AG04450 (cell line): ENCODE measurements around the gene RBM17. TPM values are rescaled to one million over a fixed set of nuclear protein-coding genes. Genes with fewer than 3 reads are reported as not detected.

Experiments used
- CTCF ChIA-PET: fragments of 300-600, 350-600 bp; formaldehyde crosslinking; extraction: SDS; loops from one replicate; lab custom pipeline; 2022; ENCODE audit warnings: antibody characterized with exemption, inconsistent platforms; lab: Charles Lee
- POLR2A ChIA-PET: fragments of 350-600 bp; formaldehyde crosslinking; extraction: SDS; loops from one replicate; lab custom pipeline; 2021; ENCODE audit warnings: antibody characterized with exemption, inconsistent platforms; lab: Yijun Ruan, JAX
- DNase-seq: peaks from one replicate; pipeline ENCODE4 v3.0.0-alpha.2; 2011; ENCODE audit warnings: low read depth, low spot score
- H3K27ac ChIP-seq: one replicate; pipeline ENCODE4 v1.5.1; 2012; ENCODE audit warnings: low read depth, low read length, control low read depth
- H3K27me3 ChIP-seq: one replicate; pipeline ENCODE4 v1.6.0; 2012; ENCODE audit warnings: low read length; ENCODE audit not compliant: control insufficient read depth, insufficient read depth
- H3K4me3 ChIP-seq: 2 replicates; pipeline ENCODE4 v1.5.1; 2011; ENCODE audit warnings: mild to moderate bottlenecking, low read depth, low read length, control low read depth
- H3K9me3 ChIP-seq: 2 replicates; pipeline ENCODE4 v1.5.1; 2012; ENCODE audit warnings: low read length; ENCODE audit not compliant: control insufficient read depth, insufficient read depth
- polyA plus RNA-seq: library from polyadenylated mRNA; depleted of rRNA; stranded (reverse); fragments of >200 nt; gene quantifications from 2 replicates; pipeline ENCODE4 v1.2.3, GENCODE V29; 2011
- TF ChIP-seq, protein P1 (sequence below): IDR thresholded peaks from 2 replicates; pipeline ENCODE4 v1.5.1; 2011; ENCODE audit warnings: low read depth, low read length, control low read depth, inconsistent platforms

The RBM17 gene
- polyA plus RNA-seq, 1 experiment, result 38.9 TPM

- no peak for DNase-seq
- TF ChIP-seq, protein P1, sequence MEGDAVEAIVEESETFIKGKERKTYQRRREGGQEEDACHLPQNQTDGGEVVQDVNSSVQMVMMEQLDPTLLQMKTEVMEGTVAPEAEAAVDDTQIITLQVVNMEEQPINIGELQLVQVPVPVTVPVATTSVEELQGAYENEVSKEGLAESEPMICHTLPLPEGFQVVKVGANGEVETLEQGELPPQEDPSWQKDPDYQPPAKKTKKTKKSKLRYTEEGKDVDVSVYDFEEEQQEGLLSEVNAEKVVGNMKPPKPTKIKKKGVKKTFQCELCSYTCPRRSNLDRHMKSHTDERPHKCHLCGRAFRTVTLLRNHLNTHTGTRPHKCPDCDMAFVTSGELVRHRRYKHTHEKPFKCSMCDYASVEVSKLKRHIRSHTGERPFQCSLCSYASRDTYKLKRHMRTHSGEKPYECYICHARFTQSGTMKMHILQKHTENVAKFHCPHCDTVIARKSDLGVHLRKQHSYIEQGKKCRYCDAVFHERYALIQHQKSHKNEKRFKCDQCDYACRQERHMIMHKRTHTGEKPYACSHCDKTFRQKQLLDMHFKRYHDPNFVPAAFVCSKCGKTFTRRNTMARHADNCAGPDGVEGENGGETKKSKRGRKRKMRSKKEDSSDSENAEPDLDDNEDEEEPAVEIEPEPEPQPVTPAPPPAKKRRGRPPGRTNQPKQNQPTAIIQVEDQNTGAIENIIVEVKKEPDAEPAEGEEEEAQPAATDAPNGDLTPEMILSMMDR, result no peak
- CTCF ChIA-PET, result interaction anchor here (0.9 to 1.1 kb wide), 4 partner anchors 29 to 291 kb away, joined by 3 to 5 read pairs (median 3); partner anchors contain the start of gene PFKFB3
- H3K4me3 ChIP-seq, result no peak overlapping the region
- POLR2A ChIA-PET, result no interaction called here
- H3K9me3 ChIP-seq, result no peaks in the 10 kb centered on the region
- H3K27me3 ChIP-seq, result no peaks in the 10 kb centered on the region
- no peak overlapping the region for H3K27ac ChIP-seq
These were observed 26.6 kb downstream of the RBM17 start for GRCh38 chr10:6115411-6115810.

GRCh38 chr10:6115824-6116350 is 27.1 kb downstream of the RBM17 start:
- TF ChIP-seq, protein P1, result no peak
- CTCF ChIA-PET, result interaction anchor here (0.9 kb wide), 1 partner anchor 29 kb away, joined by 3 read pairs; no protein-coding TSS in a partner anchor
- no peaks in the 10 kb centered on the region for H3K27me3 ChIP-seq
- H3K27ac ChIP-seq, result no peak overlapping the region
- H3K4me3 ChIP-seq, result no peak overlapping the region
- POLR2A ChIA-PET, result no interaction called here
- no peak for DNase-seq
- no peaks in the 10 kb centered on the region for H3K9me3 ChIP-seq

- ChIA-PET CTCF (interaction anchor here (0.6 to 1.3 kb wide), 3 partner anchors 285 to 623 kb away, joined by 3 to 6 read pairs (median 4); no protein-coding TSS in a partner anchor), POLR2A (no interaction called here)
- Histone ChIP-seq H3K27me3 (no peaks in the 10 kb centered on the region), H3K27ac (no peak overlapping the region), H3K9me3 (no peaks in the 10 kb centered on the region), H3K4me3 (no peak overlapping the region)
- DNase-seq, result no peak
- TF ChIP-seq, protein P1, result no peak
These were observed 28.0 kb downstream of the RBM17 start for GRCh38 chr10:6116806-6117205.

DNA sequence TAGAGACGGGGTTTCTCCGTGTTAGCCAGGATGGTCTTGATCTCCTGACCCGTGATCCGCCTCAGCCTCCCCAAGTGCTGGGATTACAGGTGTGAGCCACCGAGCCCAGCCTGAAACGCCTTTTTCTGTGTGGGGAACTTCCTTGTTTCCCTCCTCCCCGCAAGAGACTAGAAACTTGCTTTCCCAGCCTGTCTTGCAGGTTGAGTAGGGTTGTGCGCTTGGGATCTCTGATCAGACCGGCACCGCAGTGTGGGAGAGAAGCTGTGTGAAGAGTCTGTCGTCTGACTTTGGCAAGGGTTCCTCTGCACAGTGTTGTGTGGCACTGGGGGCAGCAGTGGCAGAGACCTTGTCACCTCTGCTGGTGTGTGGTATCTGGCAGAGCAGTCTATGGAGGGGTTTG is 28.9 kb downstream of the RBM17 start:
- no peak for DNase-seq
- Histone ChIP-seq H3K27ac (no peak overlapping the region), H3K4me3 (no peak overlapping the region), H3K9me3 (no peaks in the 10 kb centered on the region), H3K27me3 (no peaks in the 10 kb centered on the region)
- CTCF ChIA-PET, result interaction anchor here (1.2 to 1.3 kb wide), 2 partner anchors 284 to 288 kb away, joined by 4 to 6 read pairs; no protein-coding TSS in a partner anchor
- TF ChIP-seq, protein P1, result no peak
- POLR2A ChIA-PET, result no interaction called here

- DNase-seq, result no peak
- ChIA-PET POLR2A (interaction anchor here (0.6 kb wide), 1 partner anchor 168 kb away, joined by 3 read pairs; no protein-coding TSS in a partner anchor), CTCF (interaction anchor here (1.1 to 2.5 kb wide), 2 partner anchors 10 to 282 kb away, joined by 3 to 16 read pairs; no protein-coding TSS in a partner anchor)
- Histone ChIP-seq H3K4me3 (no peak overlapping the region), H3K27me3 (no peaks in the 10 kb centered on the region), H3K9me3 (no peaks in the 10 kb centered on the region), H3K27ac (no peak overlapping the region)
- TF ChIP-seq, protein P1, result no peak
These were observed 30.6 kb downstream of the RBM17 start for GRCh38 chr10:6119423-6119822.
